Coronary artery (tissue), 2 donors: ENCODE results near the gene SLC19A1.

Source experiments
- DNase-seq: peaks from one replicate; pipeline ENCODE4 v3.0.0-alpha.2; 2017; ENCODE audit warnings: low spot score
- H3K27ac ChIP-seq, 2 donors: fragments of 200-600 bp; sonication (generic); one replicate each; pipeline ENCODE4 v1.5.1; 2016 to 2019
- H3K4me3 ChIP-seq: fragments of 200-600 bp; sonication (generic); 2 replicates; pipeline ENCODE4 v1.5.1; 2016; ENCODE audit warnings: mild to moderate bottlenecking, moderate library complexity
- TF ChIP-seq, protein P1 (sequence below): fragments of 200-600 bp; sonication (generic); IDR thresholded peaks from one replicate; pipeline ENCODE4 v1.5.1; 2019; ENCODE audit warnings: antibody characterized with exemption

The SLC19A1 gene

DNA sequence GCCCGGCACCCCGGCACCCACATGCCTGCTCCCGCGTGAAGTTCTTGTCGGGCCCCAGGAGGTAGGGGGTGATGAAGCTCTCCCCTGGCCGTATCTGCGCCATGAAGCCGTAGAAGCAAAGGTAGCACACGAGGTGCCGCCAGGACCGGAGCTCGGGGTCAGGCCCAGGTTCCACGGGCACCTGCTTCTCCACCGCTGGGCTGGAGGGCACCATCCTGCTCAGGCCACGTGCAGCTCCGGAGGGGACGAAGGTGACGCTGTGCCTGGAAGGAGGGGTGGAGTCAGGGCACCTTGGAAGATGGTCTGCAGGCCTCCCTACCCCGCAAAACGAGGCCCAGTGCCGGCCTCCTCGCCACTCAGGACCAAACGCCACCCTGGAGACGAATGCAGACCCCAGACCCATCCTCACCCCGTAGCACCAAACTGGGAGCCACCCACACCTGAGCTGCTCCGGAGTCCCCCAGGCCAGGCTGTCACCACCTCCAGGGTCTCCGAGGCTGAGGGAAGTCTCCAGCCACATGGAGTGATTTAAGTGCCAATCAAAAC, 4.4 kb downstream of the SLC19A1 start:
- TF ChIP-seq, protein P1, sequence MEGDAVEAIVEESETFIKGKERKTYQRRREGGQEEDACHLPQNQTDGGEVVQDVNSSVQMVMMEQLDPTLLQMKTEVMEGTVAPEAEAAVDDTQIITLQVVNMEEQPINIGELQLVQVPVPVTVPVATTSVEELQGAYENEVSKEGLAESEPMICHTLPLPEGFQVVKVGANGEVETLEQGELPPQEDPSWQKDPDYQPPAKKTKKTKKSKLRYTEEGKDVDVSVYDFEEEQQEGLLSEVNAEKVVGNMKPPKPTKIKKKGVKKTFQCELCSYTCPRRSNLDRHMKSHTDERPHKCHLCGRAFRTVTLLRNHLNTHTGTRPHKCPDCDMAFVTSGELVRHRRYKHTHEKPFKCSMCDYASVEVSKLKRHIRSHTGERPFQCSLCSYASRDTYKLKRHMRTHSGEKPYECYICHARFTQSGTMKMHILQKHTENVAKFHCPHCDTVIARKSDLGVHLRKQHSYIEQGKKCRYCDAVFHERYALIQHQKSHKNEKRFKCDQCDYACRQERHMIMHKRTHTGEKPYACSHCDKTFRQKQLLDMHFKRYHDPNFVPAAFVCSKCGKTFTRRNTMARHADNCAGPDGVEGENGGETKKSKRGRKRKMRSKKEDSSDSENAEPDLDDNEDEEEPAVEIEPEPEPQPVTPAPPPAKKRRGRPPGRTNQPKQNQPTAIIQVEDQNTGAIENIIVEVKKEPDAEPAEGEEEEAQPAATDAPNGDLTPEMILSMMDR = no peak
- H3K27ac ChIP-seq = no peak overlapping the region
- H3K4me3 ChIP-seq = no peak overlapping the region
- DNase-seq = no peak

DNA sequence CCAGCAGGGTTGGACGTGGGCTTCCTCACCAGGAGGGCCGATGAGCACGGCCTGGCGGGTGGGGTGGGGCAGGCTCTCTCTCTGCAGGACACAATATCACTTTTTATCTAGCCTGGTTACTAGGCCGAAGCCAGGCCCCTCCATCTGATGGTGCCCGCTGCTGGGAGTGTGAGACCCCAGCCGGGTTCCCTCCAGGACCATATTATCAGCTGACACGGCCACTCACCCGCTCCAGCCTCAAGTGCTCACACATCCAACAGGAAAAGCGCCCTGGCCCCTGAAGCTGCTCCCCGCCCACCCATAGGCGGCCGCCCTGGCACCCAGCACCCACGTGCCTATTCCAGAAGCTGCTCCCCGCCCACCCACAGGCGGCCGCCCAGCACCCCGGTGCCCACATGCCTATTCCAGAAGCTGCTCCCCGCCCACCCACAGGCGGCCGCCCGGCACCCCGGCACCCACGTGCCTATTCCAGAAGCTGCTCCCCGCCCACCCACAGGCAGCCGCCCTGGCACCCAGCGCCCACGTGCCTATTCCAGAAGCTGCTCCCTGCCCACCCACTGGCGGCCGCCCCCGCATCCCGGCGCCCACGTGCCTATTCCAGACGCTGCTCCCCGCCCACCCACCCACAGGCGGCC, 5.0 kb downstream of the SLC19A1 start:
- TF ChIP-seq, protein P1 = no peak

DNA sequence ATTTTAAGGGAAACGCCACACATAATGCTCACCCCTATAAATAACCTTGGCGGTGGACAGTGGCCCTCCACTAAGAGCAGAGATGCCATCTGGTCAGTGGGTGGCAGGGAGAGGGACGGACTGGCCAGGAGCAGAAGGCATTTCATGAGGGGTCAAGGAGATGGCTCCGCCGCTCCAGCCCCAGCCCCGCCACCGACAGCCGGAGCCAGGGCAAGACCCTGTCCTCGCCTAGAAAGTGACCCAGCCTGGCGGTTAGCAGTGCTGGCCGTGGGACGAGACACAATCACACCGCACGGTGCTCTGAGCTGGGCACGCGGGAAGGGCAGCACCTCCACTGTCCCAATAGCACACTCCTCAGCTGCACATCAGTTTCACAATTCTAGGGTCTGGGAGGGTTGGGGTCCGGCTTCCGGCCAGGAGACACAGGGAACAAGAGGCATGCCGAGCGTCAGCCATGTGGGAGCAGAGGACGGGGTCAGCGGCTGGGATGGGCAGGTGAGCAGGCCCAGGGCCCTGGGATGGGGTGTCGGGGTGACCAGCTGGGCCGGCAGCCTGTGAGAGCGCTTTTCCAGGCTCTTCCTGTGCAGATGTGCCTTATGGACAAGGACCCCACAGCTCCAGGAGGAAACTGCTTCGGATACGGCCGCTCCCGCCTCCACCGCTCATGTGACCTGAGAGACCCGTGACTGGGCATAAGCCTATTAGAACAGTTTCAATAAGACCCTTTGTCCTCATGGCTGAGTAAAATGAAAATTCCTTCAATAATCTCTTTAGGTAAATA, 5.7 kb downstream of the SLC19A1 start:
- DNase-seq = no peak
- TF ChIP-seq, protein P1 = no peak
- H3K27ac ChIP-seq = no peak overlapping the region

More for the DNA sequence above, 5.0 kb downstream of the SLC19A1 start:
- Histone ChIP-seq H3K4me3 (no peak overlapping the region), H3K27ac (no peak overlapping the region)
- no peak for DNase-seq

GRCh38 chr21:45535341-45536081, 6.7 kb downstream of the SLC19A1 start:
- no peak overlapping the region for H3K4me3 ChIP-seq
- TF ChIP-seq, protein P1 = no peak
- DNase-seq = no peak

More for the DNA sequence above, 5.7 kb downstream of the SLC19A1 start:
- H3K4me3 ChIP-seq = no peak overlapping the region

DNA sequence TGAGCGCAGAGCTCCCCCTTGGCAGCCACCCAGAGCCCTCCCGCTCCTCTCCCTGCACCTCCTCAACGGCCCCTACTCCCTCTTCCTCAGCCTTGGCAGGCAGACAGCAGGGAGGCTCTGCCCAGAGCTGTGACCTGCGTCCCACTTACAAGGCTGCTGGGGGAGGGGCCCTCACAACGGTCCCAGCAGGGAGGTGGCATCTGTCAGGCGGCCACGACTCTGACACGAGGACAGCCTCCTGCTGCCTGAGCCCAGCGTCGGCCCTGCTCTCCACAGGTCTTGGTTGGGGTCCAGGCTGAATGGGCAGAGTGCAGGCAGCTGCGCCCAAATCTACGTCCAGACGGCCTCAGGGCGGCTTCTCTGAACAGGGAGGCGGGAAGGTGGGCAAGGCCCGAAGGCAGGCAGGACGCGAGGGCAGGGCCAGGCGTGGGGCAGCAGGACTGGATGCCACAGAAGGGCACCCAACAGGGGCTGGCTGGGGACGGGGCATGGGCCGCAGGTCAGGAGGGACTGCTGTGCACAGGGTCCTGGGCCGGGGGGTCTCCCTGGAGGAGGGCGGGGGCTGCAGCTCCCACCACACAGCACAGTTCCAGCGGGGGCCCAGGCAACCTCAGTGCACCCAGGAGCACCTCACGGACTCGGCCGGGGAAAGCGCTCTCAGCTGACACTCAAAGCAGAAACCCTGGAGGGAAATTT, 7.5 kb downstream of the SLC19A1 start:
- Histone ChIP-seq H3K4me3 (no peak overlapping the region), H3K27ac (no peak overlapping the region)
- TF ChIP-seq, protein P1 = no peak
- DNase-seq = no peak

More at GRCh38 chr21:45535341-45536081, 6.7 kb downstream of the SLC19A1 start:
- H3K27ac ChIP-seq = no peak overlapping the region

- TF ChIP-seq, protein P1 = no peak
- H3K27ac ChIP-seq = no peak overlapping the region
- no peak for DNase-seq
- H3K4me3 ChIP-seq = no peak overlapping the region
These were observed 8.2 kb downstream of the SLC19A1 start for GRCh38 chr21:45533846-45534635.
